HL-60 (cell line): Measurements from ENCODE around the gene RBFOX1.

Experiments used
- GABPA ChIP-seq: IDR thresholded peaks from 2 replicates; pipeline ENCODE4 v1.6.1; 2012; ENCODE audit warnings: low read depth
- POLR2AphosphoS5 ChIP-seq: IDR thresholded peaks from 2 replicates; pipeline ENCODE4 v1.6.1; 2012; ENCODE audit warnings: low read depth
- TF ChIP-seq, protein P1 (sequence below): IDR thresholded peaks from one replicate; pipeline ENCODE4 v1.5.1; 2011; ENCODE audit warnings: low read length, control low read depth, inconsistent platforms; ENCODE audit not compliant: insufficient read depth

GRCh38 chr16:7382521-7382920, 49.9 kb downstream of the RBFOX1 start:
- TF ChIP-seq, protein P1, sequence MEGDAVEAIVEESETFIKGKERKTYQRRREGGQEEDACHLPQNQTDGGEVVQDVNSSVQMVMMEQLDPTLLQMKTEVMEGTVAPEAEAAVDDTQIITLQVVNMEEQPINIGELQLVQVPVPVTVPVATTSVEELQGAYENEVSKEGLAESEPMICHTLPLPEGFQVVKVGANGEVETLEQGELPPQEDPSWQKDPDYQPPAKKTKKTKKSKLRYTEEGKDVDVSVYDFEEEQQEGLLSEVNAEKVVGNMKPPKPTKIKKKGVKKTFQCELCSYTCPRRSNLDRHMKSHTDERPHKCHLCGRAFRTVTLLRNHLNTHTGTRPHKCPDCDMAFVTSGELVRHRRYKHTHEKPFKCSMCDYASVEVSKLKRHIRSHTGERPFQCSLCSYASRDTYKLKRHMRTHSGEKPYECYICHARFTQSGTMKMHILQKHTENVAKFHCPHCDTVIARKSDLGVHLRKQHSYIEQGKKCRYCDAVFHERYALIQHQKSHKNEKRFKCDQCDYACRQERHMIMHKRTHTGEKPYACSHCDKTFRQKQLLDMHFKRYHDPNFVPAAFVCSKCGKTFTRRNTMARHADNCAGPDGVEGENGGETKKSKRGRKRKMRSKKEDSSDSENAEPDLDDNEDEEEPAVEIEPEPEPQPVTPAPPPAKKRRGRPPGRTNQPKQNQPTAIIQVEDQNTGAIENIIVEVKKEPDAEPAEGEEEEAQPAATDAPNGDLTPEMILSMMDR = no peak
- TF ChIP-seq POLR2AphosphoS5 = no peak
- TF ChIP-seq GABPA = no peak
